WTC11 (cell line): ENCODE data around the gene RABL3. TPM values are rescaled to one million over a fixed set of nuclear protein-coding genes. Genes with fewer than 3 reads are reported as not detected.

Experiments
- ATAC-seq: fragments of 200-7000 bp; cut with Tn5 transposase; 2 replicates; pipeline ENCODE4 v1.10.0; 2021; ENCODE audit warnings: mild to moderate bottlenecking, moderate library complexity
- CTCF ChIA-PET: fragments of 300-600 bp; sonication (Branson Sonifier 250); formaldehyde crosslinking; loops from one replicate; lab custom pipeline; 2021; ENCODE audit warnings: antibody characterized with exemption; lab: Charles Lee
- POLR2A ChIA-PET: fragments of 350-600 bp; sonication (Branson Sonifier 250); formaldehyde crosslinking; loops from one replicate; lab custom pipeline; 2021; ENCODE audit warnings: antibody characterized with exemption; lab: Charles Lee
- DNase-seq: peaks from one replicate; pipeline ENCODE4 v3.0.0; 2021; ENCODE audit warnings: low spot score
- H3K27ac Mint-ChIP-seq: 2 replicates; pipeline ENCODE4 v1.8.0; 2021; ENCODE audit warnings: mixed read lengths
- H3K27me3 Mint-ChIP-seq: 2 replicates; pipeline ENCODE4 v1.8.0; 2021; ENCODE audit warnings: low read depth, mild to moderate bottlenecking, moderate library complexity, mixed read lengths
- H3K36me3 Mint-ChIP-seq: 2 replicates; pipeline ENCODE4 v1.8.0; 2021; ENCODE audit warnings: mixed read lengths
- H3K4me1 Mint-ChIP-seq: 2 replicates; pipeline ENCODE4 v1.8.0; 2022; ENCODE audit warnings: mixed read lengths
- H3K4me3 Mint-ChIP-seq: 2 replicates; pipeline ENCODE4 v1.8.0; 2021; ENCODE audit warnings: mild to moderate bottlenecking, moderate library complexity, mixed read lengths
- H3K9me3 Mint-ChIP-seq: 2 replicates; pipeline ENCODE4 v1.8.0; 2021; ENCODE audit warnings: mixed read lengths
- CREM ChIP-seq: sonication (generic); formaldehyde crosslinking; IDR thresholded peaks from 2 replicates; pipeline ENCODE4 v1.8.1; 2022; ENCODE audit warnings: mild to moderate bottlenecking, missing genetic modification reagents, moderate library complexity
- ESRRA ChIP-seq: sonication (generic); formaldehyde crosslinking; IDR thresholded peaks from 2 replicates; pipeline ENCODE4 v1.8.1; 2022; ENCODE audit warnings: mild to moderate bottlenecking, missing genetic modification reagents, borderline replicate concordance
- FOXJ3 ChIP-seq: sonication (generic); formaldehyde crosslinking; IDR thresholded peaks from 2 replicates; pipeline ENCODE4 v1.9.0; 2021; ENCODE audit warnings: missing genetic modification reagents, mild to moderate bottlenecking, borderline replicate concordance
- MLX ChIP-seq: sonication (generic); formaldehyde crosslinking; IDR thresholded peaks from 2 replicates; pipeline ENCODE4 v1.8.1; 2023; ENCODE audit warnings: mild to moderate bottlenecking, missing genetic modification reagents, moderate library complexity
- NFE2L1 ChIP-seq: sonication (generic); formaldehyde crosslinking; IDR thresholded peaks from 2 replicates; pipeline ENCODE4 v1.8.1; 2023; ENCODE audit warnings: missing genetic modification reagents
- OVOL2 ChIP-seq: fragments of 250-450 bp; sonication (Bioruptor Pico); IDR thresholded peaks from 2 replicates; pipeline ENCODE4 v1.9.0; 2021; ENCODE audit warnings: mild to moderate bottlenecking, borderline replicate concordance
- RORB ChIP-seq: fragments of 250-450 bp; sonication (Bioruptor Pico); IDR thresholded peaks from 2 replicates; pipeline ENCODE4 v1.9.0; 2021; ENCODE audit warnings: mild to moderate bottlenecking
- TCF7 ChIP-seq: sonication (generic); formaldehyde crosslinking; IDR thresholded peaks from 2 replicates; pipeline ENCODE4 v1.8.0; 2022; ENCODE audit warnings: mild to moderate bottlenecking, low read depth, missing genetic modification reagents, moderate library complexity
- ZNF121 ChIP-seq: sonication (generic); formaldehyde crosslinking; IDR thresholded peaks from 2 replicates; pipeline ENCODE4 v1.8.0; 2023; ENCODE audit warnings: missing genetic modification reagents
- ZNF317 ChIP-seq: sonication (generic); formaldehyde crosslinking; IDR thresholded peaks from 2 replicates; pipeline ENCODE4 v1.8.1; 2023; ENCODE audit warnings: low read depth, mild to moderate bottlenecking, moderate library complexity, missing genetic modification reagents, borderline replicate concordance
- ZNF396 ChIP-seq: fragments of 250-450 bp; sonication (Bioruptor Pico); IDR thresholded peaks from 2 replicates; pipeline ENCODE4 v1.8.0; 2021; ENCODE audit warnings: mild to moderate bottlenecking, moderate library complexity, borderline replicate concordance
- ZNF416 ChIP-seq: fragments of 250-450 bp; sonication (Bioruptor Pico); IDR thresholded peaks from 2 replicates; pipeline ENCODE4 v1.9.0; 2021; ENCODE audit warnings: mild to moderate bottlenecking, inconsistent platforms
- ZNF425 ChIP-seq: fragments of 250-450 bp; sonication (Bioruptor Pico); conservative IDR thresholded peaks from 2 replicates; pipeline ENCODE4 v1.9.0; 2021; ENCODE audit warnings: mild to moderate bottlenecking
- total RNA-seq: library from RNA; stranded (reverse); gene quantifications from 3 replicates; pipeline ENCODE4 v1.2.3, GENCODE V29; 2021
- TF ChIP-seq, protein P1 (sequence below): sonication (generic); formaldehyde crosslinking; conservative IDR thresholded peaks from 2 replicates; pipeline ENCODE4 v1.8.1; 2022; ENCODE audit warnings: mild to moderate bottlenecking, missing genetic modification reagents
- TF ChIP-seq, protein P2 (sequence below): sonication (generic); formaldehyde crosslinking; IDR thresholded peaks from 2 replicates; pipeline ENCODE4 v1.8.1; 2023; ENCODE audit warnings: mild to moderate bottlenecking, missing genetic modification reagents

The RABL3 gene
- total RNA-seq, 1 experiment from 2014 or later, result 18.2 TPM

- POLR2A ChIA-PET, result no interaction called here
- H3K27me3 Mint-ChIP-seq, result no peaks in the 10 kb centered on the region
- no peak overlapping the region for H3K4me3 Mint-ChIP-seq
- H3K9me3 Mint-ChIP-seq, result peaks cover 12% of the 10 kb centered on the region
- DNase-seq, result no peak
- ATAC-seq, result no peak
- peaks cover 8% of the 10 kb centered on the region; the same call in 1 of the 2 replicates for H3K36me3 Mint-ChIP-seq
- TF ChIP-seq MLX (CRISPR knock-in tag) (no peak), ZNF121 (CRISPR knock-in tag) (no peak), RORB (CRISPR knock-in tag) (no peak), NFE2L1 (CRISPR knock-in tag) (no peak), ZNF416 (CRISPR knock-in tag) (no peak), CREM (no peak), ZNF425 (CRISPR knock-in tag) (no peak), OVOL2 (CRISPR knock-in tag) (no peak), ZNF396 (no peak), TCF7 (CRISPR knock-in tag) (no peak), ZNF317 (no peak), FOXJ3 (no peak), ESRRA (CRISPR knock-in tag) (no peak)
- TF ChIP-seq, protein P1, sequence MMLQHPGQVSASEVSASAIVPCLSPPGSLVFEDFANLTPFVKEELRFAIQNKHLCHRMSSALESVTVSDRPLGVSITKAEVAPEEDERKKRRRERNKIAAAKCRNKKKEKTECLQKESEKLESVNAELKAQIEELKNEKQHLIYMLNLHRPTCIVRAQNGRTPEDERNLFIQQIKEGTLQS (CRISPR knock-in tag), result no peak
- TF ChIP-seq, protein P2, sequence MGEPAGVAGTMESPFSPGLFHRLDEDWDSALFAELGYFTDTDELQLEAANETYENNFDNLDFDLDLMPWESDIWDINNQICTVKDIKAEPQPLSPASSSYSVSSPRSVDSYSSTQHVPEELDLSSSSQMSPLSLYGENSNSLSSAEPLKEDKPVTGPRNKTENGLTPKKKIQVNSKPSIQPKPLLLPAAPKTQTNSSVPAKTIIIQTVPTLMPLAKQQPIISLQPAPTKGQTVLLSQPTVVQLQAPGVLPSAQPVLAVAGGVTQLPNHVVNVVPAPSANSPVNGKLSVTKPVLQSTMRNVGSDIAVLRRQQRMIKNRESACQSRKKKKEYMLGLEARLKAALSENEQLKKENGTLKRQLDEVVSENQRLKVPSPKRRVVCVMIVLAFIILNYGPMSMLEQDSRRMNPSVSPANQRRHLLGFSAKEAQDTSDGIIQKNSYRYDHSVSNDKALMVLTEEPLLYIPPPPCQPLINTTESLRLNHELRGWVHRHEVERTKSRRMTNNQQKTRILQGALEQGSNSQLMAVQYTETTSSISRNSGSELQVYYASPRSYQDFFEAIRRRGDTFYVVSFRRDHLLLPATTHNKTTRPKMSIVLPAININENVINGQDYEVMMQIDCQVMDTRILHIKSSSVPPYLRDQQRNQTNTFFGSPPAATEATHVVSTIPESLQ, result no peak
- H3K27ac Mint-ChIP-seq, result no peak overlapping the region
- CTCF ChIA-PET, result no interaction called here
- peaks cover 7% of the 10 kb centered on the region for H3K4me1 Mint-ChIP-seq
Measured at GRCh38 chr3:120636795-120637401, 105.4 kb downstream of the RABL3 start.

Other genes with a start within 250 kb of the RABL3 start
- gene NDUFB4, start 146.2 kb downstream of the RABL3 start, total RNA-seq, result 174 to 237 TPM (median 223 TPM) in 3 replicates
- 0.39 to 1.5 TPM (median 0.44 TPM) in 3 replicates for gene HGD, start 60.3 kb downstream of the RABL3 start, total RNA-seq
- gene GTF2E1, start 228 bp upstream of the RABL3 start, total RNA-seq, result 64.5 to 78.0 TPM (median 72.4 TPM) in 3 replicates
- gene STXBP5L, start 165.7 kb upstream of the RABL3 start, total RNA-seq, result 5.8 to 5.9 TPM (median 5.8 TPM) in 3 replicates